SH-SY5Y (cell line): Measurements from ENCODE around the gene CELF2.

Experiments
- GATA2 ChIP-seq: IDR thresholded peaks from 2 replicates; pipeline ENCODE4 v1.6.1; 2011; ENCODE audit warnings: mild to moderate bottlenecking, low read depth, low read length
- GATA3 ChIP-seq: IDR thresholded peaks from 2 replicates; pipeline ENCODE4 v1.6.1; 2011; ENCODE audit warnings: low read depth, mild to moderate bottlenecking, low read length, moderate library complexity

Gene CELF2

DNA sequence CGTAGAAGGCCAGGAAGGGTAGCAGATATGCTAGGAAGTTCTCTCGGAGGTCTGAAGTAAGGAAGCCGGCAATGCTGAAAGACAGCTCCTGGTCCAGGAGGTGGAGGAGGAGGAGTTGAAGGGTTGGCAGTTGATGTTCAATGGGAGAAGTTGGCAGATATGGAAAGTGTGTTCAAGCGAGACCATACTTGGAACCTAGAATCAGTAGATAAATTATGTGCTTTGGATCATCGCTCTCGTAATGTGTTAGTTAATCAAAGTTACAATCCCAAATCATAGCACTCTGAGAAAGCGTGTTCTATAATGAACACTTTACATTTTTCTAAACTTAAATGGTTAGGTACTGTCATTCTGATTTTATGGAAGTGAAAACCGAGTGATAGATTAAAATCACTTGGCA lies 152.9 kb downstream of the CELF2 start:
- TF ChIP-seq GATA3: no peak
- no peak for TF ChIP-seq GATA2

DNA sequence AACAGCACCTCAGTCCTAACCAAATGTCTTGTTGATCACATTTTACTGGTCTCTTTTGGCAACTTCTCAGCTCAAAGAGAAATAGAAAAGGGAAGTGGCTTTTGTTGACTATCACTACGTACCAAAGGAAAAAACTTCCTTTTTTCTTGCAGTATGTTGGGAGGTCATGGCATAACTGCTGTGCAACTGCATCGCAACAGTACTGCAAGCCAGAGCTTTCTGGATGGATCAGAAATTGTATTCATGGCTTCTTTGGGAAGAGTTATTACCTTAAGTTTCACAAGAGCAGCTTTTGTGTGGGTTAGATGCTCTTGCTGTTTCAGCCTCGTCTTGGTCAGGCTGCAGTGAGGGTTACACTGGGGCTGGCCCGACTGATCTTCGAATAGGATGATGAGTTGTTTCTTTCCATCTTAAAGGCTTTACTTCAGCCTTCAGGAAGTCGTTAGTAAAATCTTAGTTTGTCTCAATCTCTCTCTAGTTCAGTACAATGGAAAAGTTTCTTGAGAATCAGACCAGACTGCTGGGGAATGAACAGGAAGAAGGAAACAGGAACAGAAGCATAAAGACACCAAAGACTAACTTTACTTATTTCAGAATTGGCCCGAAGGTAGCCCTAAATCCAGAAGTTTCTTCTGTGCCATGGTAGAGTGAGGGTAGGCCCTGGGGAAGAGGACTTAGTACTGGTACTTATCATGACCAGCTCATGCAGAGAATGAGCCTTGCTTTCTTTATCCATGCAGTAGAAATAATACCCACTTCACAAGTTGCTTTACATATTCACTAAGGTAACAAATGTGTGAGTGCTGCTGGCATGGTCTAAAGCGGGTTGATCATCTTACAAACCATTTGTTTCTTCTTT lies 153.6 kb downstream of the CELF2 start:
- TF ChIP-seq GATA3 (no peak), GATA2 (no peak)

GRCh38 chr10:11173042-11173441 lies 155.4 kb downstream of the CELF2 start:
- TF ChIP-seq GATA3 (no peak), GATA2 (no peak)

GRCh38 chr10:11175823-11176243 lies 158.2 kb downstream of the CELF2 start:
- no peak for TF ChIP-seq GATA2
- TF ChIP-seq GATA3: no peak

DNA sequence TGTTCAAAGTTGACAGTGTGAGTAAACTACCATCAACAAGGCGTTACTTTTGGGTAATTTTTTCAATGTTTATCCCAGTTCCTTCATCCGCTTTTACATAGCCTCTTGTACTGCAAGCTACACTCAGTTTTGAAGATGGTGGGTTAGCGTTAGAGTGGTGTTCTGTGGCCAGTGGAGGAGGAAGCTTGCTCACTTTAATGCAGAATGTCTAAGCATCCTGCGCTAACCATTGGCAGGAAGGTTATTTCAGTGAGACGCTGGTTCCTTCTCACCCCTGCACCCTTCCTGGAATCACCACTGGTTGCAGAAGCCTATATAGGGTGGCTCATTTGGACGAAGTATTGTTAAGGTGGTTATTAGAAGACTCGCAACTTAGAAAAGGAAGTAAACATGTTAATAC lies 159.1 kb downstream of the CELF2 start:
- no peak for TF ChIP-seq GATA3
- no peak for TF ChIP-seq GATA2

DNA sequence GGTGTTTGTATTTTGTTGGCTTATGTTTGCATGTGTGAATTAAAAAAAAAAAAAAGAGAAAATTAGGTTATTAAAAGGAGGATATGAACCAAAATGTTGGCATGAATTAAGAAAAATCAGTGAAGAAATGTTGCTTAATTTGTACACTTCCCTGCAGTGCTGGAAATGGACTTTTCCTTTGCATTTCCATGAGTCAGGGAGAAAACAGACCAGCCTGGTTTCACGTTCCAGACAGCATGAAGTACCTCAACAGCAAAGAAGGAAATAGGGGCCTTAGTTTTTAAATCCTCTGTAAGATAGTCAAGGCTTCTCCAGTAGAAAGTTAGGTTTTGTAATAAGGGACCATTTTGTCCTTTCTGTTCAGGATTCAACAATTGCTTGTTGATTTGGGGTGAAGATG lies 159.7 kb downstream of the CELF2 start:
- TF ChIP-seq GATA2: no peak
- no peak for TF ChIP-seq GATA3

DNA sequence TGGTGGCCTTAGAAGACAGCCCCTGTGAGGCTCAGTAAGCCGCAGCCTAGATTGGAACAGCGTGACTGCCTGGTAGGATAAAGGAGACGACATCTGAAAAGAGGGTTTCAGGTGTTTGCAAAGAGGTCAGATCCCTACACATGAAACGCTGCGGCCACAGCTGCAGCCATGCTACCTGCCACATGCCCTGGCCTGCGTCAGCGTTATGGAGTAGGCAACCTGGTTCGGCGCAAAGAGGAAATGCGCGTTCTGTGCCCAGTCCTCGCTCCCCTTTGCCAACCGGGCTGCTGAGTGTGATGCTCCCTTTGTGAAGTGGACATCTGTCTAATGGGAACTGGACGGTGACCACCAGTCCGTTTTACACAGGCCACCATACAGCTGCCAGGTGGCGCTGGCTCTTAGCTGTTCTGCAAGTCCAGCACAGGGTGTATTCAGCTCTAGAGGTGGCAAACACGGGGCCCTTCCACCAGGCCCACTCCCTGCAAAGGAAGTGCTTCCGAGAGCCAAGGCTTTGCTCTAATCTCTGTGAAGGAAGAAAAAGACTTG lies 160.3 kb downstream of the CELF2 start:
- TF ChIP-seq GATA2: no peak
- no peak for TF ChIP-seq GATA3

GRCh38 chr10:11178606-11179515 lies 161.2 kb downstream of the CELF2 start:
- TF ChIP-seq GATA3 (no peak), GATA2 (no peak)

GRCh38 chr10:11179516-11180105 lies 161.9 kb downstream of the CELF2 start:
- TF ChIP-seq GATA3 (no peak), GATA2 (no peak)

- TF ChIP-seq GATA2 (no peak), GATA3 (no peak)
Observed at GRCh38 chr10:11180228-11180627, 162.6 kb downstream of the CELF2 start.

- TF ChIP-seq GATA3: no peak
- no peak for TF ChIP-seq GATA2
Observed at GRCh38 chr10:11181978-11182377, 164.3 kb downstream of the CELF2 start.

GRCh38 chr10:11183015-11183414 lies 165.3 kb downstream of the CELF2 start:
- TF ChIP-seq GATA2: no peak
- no peak for TF ChIP-seq GATA3

DNA sequence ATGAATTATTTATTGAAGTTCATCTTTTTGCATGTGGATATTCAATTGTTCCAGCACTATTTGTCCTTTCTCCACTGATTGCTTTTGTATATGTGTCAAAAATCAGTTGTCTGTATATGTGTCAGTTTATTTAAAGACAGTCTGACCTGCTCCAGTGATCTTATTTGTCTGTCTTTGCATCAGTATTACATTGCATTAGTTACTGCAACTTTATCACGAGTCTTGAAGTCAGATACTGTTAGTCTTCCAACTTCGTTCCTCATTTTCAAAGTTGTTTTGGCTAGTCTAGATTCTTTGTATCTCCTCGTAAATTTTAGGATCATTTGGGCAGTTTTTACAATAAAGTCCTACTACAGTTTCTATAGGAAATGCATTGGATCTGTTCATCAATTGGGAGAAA lies 166.4 kb downstream of the CELF2 start:
- TF ChIP-seq GATA2: no peak
- no peak for TF ChIP-seq GATA3

- TF ChIP-seq GATA3: no peak
Observed at GRCh38 chr10:11186374-11186773, 168.7 kb downstream of the CELF2 start.
